ENCODE data around the gene GSN. TPM values are rescaled to one million over a fixed set of nuclear protein-coding genes. Genes with fewer than 3 reads are reported as not detected.

GSN gene
- total RNA-seq, 4 donors from 2014 or later: 628 to 986 (median 782) TPM

DNA sequence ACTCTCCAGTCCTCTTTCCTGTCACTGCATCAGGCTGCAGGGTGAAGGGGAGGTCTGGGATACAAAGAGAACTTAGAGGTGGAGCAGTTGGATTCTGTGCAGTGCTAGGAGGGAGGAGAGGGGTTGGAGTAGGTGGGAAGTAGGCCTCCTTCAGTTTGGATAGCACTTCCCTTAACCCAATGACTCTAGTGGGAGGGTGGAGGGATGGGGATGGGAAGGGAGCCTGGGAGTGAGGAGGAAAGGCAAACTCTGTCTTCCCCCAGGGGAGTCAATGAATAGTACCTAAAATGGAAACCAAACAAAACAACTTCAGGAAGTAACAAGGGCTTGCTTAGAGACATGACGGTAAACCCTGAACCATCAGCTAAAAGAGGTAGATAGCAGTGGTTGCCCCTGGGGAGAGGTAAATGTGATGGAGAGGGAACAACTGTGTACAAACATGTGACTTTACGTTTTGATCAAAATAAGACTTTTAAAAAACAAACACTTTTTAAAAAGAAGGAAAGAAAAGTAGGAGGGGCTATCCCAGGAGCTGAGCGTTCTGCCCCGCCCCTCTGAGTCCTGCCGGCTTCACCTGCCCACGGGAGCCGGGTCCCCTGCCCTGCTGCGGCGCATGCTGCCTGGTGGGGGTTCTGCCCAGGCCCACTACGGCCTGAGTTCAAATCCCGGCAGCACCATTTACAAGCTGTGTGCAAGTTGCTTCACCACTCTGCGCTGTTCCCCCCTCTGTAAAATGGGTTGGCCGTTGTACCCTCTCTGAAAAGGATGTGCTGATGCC is 30.9 kb downstream of the GSN start:
- no peak for TF ChIP-seq EP300 (IDR thresholded peaks at IDR 0.05; ENCODE audit: low read depth)
- peak in 1 of 3 donors; percentile 18 for TF ChIP-seq POLR2AphosphoS5 (IDR thresholded peaks at IDR 0.05)
- intact Hi-C loops (cut with DNase I; ENCODE audit: low total_unique reads) (no loop called here), in situ Hi-C loops (cut with MboI; ENCODE audit: low pct_ligation_motif_present in 1 of 4, low pct_unique_long_range_greater_than_20kb in 1 of 4, low sequenced_read_pairs in 3 of 4) (no loop called here)
- H3K9me3 ChIP-seq: no peaks in the 10 kb centered on the region
- peak overlapping the region; percentile 79 to 95 (median 88) for H3K27ac ChIP-seq
- no peaks in the 10 kb centered on the region for H3K27me3 ChIP-seq
- H3K4me3 ChIP-seq: peak overlapping the region; percentile 16 to 60 (median 54)
- WGBS, 2 donors (ENCODE audit: low coverage in 1 of 2): 17 to 27% methylated on average over 7 to 13 of the region's 13 CpGs
- no peak for DNase-seq
- peaks cover 62 to 89% (median 73%) of the 10 kb centered on the region in 4 donors for H3K4me1 ChIP-seq
- H3K36me3 ChIP-seq: peaks cover 0 to 16% (median 2%) of the 10 kb centered on the region in 4 donors

DNA sequence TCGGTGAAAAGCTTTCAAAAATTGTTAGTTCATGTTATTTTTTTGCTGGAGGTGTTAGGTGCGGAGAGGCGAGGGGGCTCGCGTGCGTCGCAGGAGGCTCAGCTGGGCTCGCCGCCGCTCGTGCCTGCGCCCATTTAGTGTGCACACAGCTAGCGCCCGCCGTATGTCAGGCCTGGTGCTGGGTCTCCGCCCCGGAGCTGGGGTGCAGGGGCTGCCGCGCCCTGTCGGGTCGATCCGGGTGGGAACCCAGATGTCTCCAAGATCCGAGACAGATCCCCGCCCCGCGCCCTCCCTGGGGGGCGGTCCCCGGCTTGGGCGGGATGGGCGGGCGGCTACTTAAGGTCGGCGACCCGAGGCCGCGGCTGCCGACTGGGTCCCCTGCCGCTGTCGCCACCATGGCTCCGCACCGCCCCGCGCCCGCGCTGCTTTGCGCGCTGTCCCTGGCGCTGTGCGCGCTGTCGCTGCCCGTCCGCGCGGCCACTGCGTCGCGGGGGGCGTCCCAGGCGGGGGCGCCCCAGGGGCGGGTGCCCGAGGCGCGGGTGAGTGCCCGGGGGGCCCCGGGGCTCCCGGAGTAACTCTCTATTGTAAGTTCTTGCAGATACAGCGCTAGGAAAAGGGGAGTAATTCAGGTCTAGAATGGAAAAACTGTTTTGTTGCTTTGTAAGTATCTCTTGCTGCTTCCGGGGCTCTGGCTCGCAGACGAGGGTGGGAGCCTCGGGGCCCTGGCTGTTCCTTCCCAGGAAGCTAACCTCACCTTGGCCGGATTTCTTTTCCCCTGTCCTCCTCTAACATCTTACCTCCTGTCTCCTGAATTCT is 31.7 kb downstream of the GSN start:
- Histone ChIP-seq H3K27ac (peak overlapping the region; percentile 79 to 95 (median 88)), H3K4me3 (peak overlapping the region; percentile 16 to 60 (median 54)), H3K27me3 (no peaks in the 10 kb centered on the region), H3K36me3 (peaks cover 0 to 17% (median 2%) of the 10 kb centered on the region in 4 donors), H3K4me1 (peaks cover 59 to 89% (median 72%) of the 10 kb centered on the region in 4 donors), H3K9me3 (no peaks in the 10 kb centered on the region)
- DNase-seq: peak; percentile 70
- TF ChIP-seq EP300 (IDR thresholded peaks at IDR 0.05; ENCODE audit: low read depth) (no peak), POLR2A (IDR thresholded peaks at IDR 0.05) (peak; percentile 41), POLR2AphosphoS5 (IDR thresholded peaks at IDR 0.05) (peak; percentile 41 to 66 (median 55))
- TF ChIP-seq, protein P1, sequence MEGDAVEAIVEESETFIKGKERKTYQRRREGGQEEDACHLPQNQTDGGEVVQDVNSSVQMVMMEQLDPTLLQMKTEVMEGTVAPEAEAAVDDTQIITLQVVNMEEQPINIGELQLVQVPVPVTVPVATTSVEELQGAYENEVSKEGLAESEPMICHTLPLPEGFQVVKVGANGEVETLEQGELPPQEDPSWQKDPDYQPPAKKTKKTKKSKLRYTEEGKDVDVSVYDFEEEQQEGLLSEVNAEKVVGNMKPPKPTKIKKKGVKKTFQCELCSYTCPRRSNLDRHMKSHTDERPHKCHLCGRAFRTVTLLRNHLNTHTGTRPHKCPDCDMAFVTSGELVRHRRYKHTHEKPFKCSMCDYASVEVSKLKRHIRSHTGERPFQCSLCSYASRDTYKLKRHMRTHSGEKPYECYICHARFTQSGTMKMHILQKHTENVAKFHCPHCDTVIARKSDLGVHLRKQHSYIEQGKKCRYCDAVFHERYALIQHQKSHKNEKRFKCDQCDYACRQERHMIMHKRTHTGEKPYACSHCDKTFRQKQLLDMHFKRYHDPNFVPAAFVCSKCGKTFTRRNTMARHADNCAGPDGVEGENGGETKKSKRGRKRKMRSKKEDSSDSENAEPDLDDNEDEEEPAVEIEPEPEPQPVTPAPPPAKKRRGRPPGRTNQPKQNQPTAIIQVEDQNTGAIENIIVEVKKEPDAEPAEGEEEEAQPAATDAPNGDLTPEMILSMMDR (IDR thresholded peaks at IDR 0.05): no peak
- WGBS, 2 donors (ENCODE audit: low coverage in 1 of 2): 0 to 1% methylated on average over 6 to 30 of the region's 74 CpGs
- in situ Hi-C loops (cut with MboI; ENCODE audit: low pct_ligation_motif_present in 1 of 4, low pct_unique_long_range_greater_than_20kb in 1 of 4, low sequenced_read_pairs in 3 of 4): loop anchor here in 3 of 4 donors (10.0 to 25.0 kb wide), 2 partner anchors 85 to 87 kb away; partner anchors contain the start of gene RAB14 (in 2 of the 3)
- intact Hi-C loops (cut with DNase I; ENCODE audit: low total_unique reads): no loop called here

DNA sequence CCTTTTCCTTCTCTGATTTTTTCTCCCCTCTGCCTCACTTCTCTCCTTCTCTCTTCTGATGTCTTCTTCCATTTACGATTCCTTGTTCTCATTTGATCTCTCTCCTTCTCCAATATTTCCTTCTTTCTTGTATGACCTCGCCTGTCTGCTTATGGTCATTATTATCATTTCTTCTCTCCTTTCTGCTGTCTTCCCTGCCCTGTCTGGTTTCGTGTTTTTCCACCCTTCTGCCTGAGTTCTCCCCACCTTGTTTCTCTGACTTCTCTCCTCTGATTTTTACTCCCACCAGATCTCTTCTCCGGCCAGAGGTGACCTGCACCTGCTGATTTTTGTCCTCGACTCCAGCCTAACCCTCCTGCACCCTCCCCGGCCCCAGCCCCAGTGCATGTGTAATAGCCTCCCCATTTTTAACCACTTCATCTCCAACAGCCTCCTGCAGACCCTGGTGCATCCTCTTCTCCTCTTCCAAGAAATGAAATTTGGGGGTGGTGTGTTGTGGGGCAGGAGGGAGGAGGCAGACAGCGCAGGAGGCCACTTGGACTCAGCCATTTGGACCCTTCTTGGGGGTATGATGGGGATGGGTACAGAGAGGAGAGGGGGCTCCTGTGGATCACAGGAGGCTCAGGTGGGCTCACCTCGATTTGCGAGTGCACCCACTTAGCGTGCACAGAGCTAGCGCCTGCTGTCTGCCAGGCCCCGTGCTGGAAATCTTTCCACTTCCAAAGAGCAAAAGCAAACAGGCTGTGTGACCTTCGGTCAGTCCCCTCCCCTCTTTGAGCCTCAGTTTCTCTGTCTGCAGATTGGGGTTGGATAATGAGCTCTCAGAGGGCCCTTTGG is 32.5 kb downstream of the GSN start:
- no peak for DNase-seq
- Histone ChIP-seq H3K4me1 (peaks cover 56 to 86% (median 66%) of the 10 kb centered on the region in 4 donors), H3K27ac (peak overlapping the region; percentile 79 to 95 (median 88)), H3K27me3 (no peaks in the 10 kb centered on the region), H3K9me3 (no peaks in the 10 kb centered on the region), H3K36me3 (peaks cover 0 to 17% (median 2%) of the 10 kb centered on the region in 4 donors), H3K4me3 (peak overlapping the region; percentile 16 to 60 (median 54))
- in situ Hi-C loops (cut with MboI; ENCODE audit: low pct_ligation_motif_present in 1 of 4, low pct_unique_long_range_greater_than_20kb in 1 of 4, low sequenced_read_pairs in 3 of 4) (loop anchor here in 3 of 4 donors (10.0 to 25.0 kb wide), 2 partner anchors 86 to 88 kb away; partner anchors contain the start of gene RAB14 (in 2 of the 3)), intact Hi-C loops (cut with DNase I; ENCODE audit: low total_unique reads) (no loop called here)
- WGBS, 2 donors (ENCODE audit: low coverage in 1 of 2): 27 to 58% methylated on average over 4 to 13 of the region's 13 CpGs
- TF ChIP-seq, protein P1 (IDR thresholded peaks at IDR 0.05): no peak
- TF ChIP-seq EP300 (IDR thresholded peaks at IDR 0.05; ENCODE audit: low read depth) (no peak), POLR2AphosphoS5 (IDR thresholded peaks at IDR 0.05) (no peak), POLR2A (IDR thresholded peaks at IDR 0.05) (no peak)

DNA sequence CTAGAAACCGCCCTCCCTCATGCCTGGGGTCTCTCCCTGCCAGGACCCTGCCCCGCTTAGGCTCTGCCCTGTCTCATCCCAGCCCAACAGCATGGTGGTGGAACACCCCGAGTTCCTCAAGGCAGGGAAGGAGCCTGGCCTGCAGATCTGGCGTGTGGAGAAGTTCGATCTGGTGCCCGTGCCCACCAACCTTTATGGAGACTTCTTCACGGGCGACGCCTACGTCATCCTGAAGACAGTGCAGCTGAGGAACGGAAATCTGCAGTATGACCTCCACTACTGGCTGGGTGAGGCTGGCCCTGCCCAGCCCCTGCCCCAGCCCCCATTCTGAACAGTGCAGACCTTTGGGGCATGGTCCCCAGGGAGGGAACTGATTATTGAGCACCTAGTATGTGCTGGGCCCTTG is 33.9 kb downstream of the GSN start:
- peak overlapping the region; percentile 7 to 95 (median 82) for H3K27ac ChIP-seq
- H3K36me3 ChIP-seq: peaks cover 0 to 17% (median 2%) of the 10 kb centered on the region in 4 donors
- WGBS, 2 donors (ENCODE audit: low coverage in 1 of 2): 75% methylated on average over 7 of the region's 11 CpGs; no CpG with 5 or more reads in 1 of the 2 donors
- H3K4me1 ChIP-seq: peaks cover 45 to 78% (median 57%) of the 10 kb centered on the region in 4 donors
- DNase-seq: no peak
- in situ Hi-C loops (cut with MboI; ENCODE audit: low pct_ligation_motif_present in 1 of 4, low pct_unique_long_range_greater_than_20kb in 1 of 4, low sequenced_read_pairs in 3 of 4) (loop anchor here in 3 of 4 donors (10.0 to 25.0 kb wide), 2 partner anchors 87 to 90 kb away; partner anchors contain the start of gene RAB14 (in 2 of the 3)), intact Hi-C loops (cut with DNase I; ENCODE audit: low total_unique reads) (no loop called here)
- TF ChIP-seq, protein P1 (IDR thresholded peaks at IDR 0.05): no peak
- peak overlapping the region in 1 of 4 donors; percentile 2 for H3K4me3 ChIP-seq
- no peaks in the 10 kb centered on the region for H3K9me3 ChIP-seq
- no peaks in the 10 kb centered on the region for H3K27me3 ChIP-seq

Measured in transverse colon (tissue), 4 donors.